Activated CD8-positive, alpha-beta memory T cell treated with anti-CD3 and anti-CD28 coated beads, Interleukin-2, amount 10 ng/mL, durations not matched to agents 7 days and 5 days (primary cell): ENCODE results near the gene LRP5. TPM values are rescaled to one million over a fixed set of nuclear protein-coding genes. Genes with fewer than 3 reads are reported as not detected.
"Not testable (repeated sequence)": the region's sequence is repeated elsewhere in the genome, so short reads cannot be mapped to it uniquely, and the experiment has no call there.

Experiments used
- ATAC-seq: fragments of 150-1000 bp; cut with Tn5 transposase; one replicate; pipeline ENCODE4 v1.10.0; 2021; ENCODE audit warnings: moderate library complexity
- CTCF ChIA-PET: fragments of 350-600 bp; sonication (Branson Sonifier 250); formaldehyde crosslinking; loops from one replicate; lab custom pipeline; 2021; ENCODE audit warnings: antibody characterized with exemption; lab: Charles Lee
- DNase-seq: peaks from one replicate; pipeline ENCODE4 v3.0.0-alpha.2; 2020
- H3K27ac Mint-ChIP-seq: one replicate; pipeline ENCODE4 v1.8.0; 2021; ENCODE audit warnings: mild to moderate bottlenecking, mixed read lengths
- H3K27me3 Mint-ChIP-seq: one replicate; pipeline ENCODE4 v1.8.0; 2021; ENCODE audit warnings: mixed read lengths
- H3K36me3 Mint-ChIP-seq: one replicate; pipeline ENCODE4 v1.8.0; 2021; ENCODE audit warnings: mild to moderate bottlenecking, mixed read lengths
- H3K4me1 Mint-ChIP-seq: one replicate; pipeline ENCODE4 v1.8.0; 2021; ENCODE audit warnings: mixed read lengths
- H3K4me3 Mint-ChIP-seq: one replicate; pipeline ENCODE4 v1.8.0; 2021; ENCODE audit warnings: mild to moderate bottlenecking, moderate library complexity, mixed read lengths
- H3K9me3 Mint-ChIP-seq: one replicate; pipeline ENCODE4 v1.8.0; 2022; ENCODE audit warnings: low read depth, mixed read lengths
- total RNA-seq, 2 experiments: library from RNA; stranded (reverse); gene quantifications; one replicate each; pipeline ENCODE4 v1.2.3, GENCODE V29; 2021

LRP5 gene
- total RNA-seq, 2 experiments from 2014 or later, result 15.6 to 16.2 TPM

DNA sequence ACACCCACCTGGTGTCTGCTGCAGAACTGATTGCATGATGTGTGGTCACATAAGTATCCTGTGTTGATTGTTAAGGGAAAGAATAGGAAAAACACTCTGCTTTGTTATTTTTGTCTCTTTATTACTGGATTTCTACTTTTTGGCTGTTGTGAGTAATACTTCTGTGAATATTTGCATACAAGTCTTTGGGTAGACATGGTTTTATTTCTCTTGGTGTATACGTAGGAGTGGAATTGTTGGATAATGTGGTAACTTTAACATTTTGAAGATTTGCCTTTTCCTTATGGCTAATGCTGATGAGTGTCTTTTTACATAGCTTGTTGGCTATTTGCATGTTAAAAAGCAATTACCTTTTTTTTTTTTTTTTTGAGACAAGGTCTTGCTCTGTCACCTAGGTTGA is 161.3 kb downstream of the LRP5 start:
- DNase-seq (no peak), ATAC-seq (no peak)
- Mint-ChIP-seq H3K4me3 (no peak overlapping the region), H3K27ac (no peak overlapping the region), H3K36me3 (peaks cover 56% of the 10 kb centered on the region), H3K9me3 (peaks cover 2% of the 10 kb centered on the region), H3K4me1 (peaks cover 57% of the 10 kb centered on the region), H3K27me3 (no peaks in the 10 kb centered on the region)
- CTCF ChIA-PET, result no interaction called here

DNA sequence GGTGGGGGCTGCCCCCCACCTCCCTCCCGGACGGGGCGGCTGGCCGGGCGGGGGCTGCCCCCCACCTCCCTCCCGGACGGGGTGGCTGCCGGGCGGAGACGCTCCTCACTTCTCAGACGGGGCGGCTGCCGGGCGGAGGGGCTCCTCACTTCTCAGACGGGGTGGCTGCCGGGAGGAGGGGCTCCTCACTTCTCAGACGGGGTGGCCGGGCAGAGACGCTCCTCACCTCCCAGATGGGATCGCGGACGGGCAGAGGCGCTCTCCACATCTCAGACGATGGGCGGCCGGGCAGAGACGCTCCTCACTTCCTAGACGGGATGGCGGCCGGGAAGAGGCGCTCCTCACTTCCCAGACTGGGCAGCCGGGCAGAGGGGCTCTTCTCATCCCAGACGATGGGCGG is 163.2 kb downstream of the LRP5 start:
- CTCF ChIA-PET, H3K27ac Mint-ChIP-seq, H3K9me3 Mint-ChIP-seq, DNase-seq, ATAC-seq, H3K27me3 Mint-ChIP-seq, H3K4me3 Mint-ChIP-seq: not testable (repeated sequence)
- Mint-ChIP-seq H3K4me1 (peaks cover 45% of the 10 kb centered on the region), H3K36me3 (peaks cover 65% of the 10 kb centered on the region)

DNA sequence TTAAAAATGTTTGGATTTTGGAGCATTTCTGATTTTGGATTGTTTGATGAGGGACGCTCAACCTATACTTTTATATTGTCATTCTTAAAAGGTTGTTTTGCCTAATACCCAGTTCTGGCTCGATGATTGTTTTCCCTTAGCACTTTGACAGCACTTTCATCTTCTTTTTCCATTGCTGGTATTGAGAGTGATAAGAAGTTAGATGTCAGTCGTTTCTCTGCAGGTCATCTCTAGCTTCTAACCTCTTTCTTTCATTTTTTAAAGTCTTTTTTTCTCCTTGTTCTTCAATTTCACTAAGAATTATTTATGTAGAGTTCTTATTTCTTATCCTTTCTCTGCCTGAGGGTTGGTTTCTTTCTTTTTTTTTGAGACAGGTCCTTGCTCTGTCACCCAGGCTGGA is 167.0 kb downstream of the LRP5 start:
- no peaks in the 10 kb centered on the region for H3K27me3 Mint-ChIP-seq
- no peak overlapping the region for H3K4me3 Mint-ChIP-seq
- DNase-seq, result no peak
- peaks cover 27% of the 10 kb centered on the region for H3K4me1 Mint-ChIP-seq
- CTCF ChIA-PET, result no interaction called here
- H3K27ac Mint-ChIP-seq, result no peak overlapping the region
- no peak for ATAC-seq
- H3K9me3 Mint-ChIP-seq, result peaks cover 6% of the 10 kb centered on the region
- H3K36me3 Mint-ChIP-seq, result peaks cover 52% of the 10 kb centered on the region

DNA sequence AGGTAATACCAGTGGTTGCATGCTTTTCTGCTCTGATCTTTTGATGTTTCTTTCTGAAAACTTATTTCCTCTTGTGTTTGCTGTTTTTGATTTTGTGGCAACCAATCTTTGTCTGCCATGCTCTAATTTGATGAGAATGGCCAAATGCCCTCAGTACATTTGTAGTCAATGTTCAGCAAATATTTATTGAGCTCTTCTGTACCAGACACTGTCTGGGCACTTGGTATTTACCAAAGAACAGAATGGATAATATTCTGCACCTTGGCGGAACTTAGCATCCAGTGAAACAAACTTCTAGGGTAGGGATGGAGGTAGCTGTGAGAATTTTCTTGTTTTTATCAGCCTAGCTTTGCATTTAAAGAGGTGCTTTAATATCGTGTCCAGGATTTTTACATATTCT is 167.8 kb downstream of the LRP5 start:
- H3K36me3 Mint-ChIP-seq, result peaks cover 52% of the 10 kb centered on the region
- H3K9me3 Mint-ChIP-seq, result peaks cover 5% of the 10 kb centered on the region
- no peak for ATAC-seq
- CTCF ChIA-PET, result interaction anchor here (1.2 kb wide), 1 partner anchor 13 kb away, joined by 3 read pairs; no protein-coding TSS in a partner anchor
- no peak for DNase-seq
- no peak overlapping the region for H3K4me3 Mint-ChIP-seq
- H3K4me1 Mint-ChIP-seq, result peaks cover 27% of the 10 kb centered on the region
- H3K27me3 Mint-ChIP-seq, result no peaks in the 10 kb centered on the region
- H3K27ac Mint-ChIP-seq, result no peak overlapping the region

DNA sequence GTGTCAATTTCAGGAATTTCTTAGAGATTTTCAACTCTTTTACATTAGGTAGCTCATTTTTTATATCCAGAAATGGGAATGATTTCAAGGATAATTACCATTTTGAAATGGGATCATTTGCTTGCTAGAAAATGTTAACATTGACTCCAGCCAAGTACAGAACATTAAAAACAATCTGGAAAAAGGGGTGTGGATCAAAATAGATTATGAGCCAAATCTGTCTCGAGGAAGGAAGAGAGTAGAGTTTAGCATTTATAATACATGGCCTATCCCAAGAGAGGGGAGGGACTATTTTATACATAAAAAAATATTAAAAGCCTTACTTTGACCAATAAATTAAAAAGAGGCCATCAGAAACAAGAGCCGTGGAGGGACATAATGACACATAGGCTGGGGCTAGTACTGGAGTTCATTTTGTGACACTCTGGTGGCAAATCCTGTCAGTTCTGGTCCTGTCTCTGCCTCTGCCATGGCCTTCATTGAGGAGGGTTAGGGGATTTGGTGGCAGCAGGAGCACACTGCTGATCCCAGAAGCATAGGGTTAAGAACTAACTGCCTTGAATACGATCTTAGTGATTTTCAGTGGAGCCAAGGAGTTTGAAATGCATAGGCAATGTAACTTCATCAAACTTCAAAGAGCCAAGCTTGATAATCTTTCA is 168.6 kb downstream of the LRP5 start:
- peaks cover 52% of the 10 kb centered on the region for H3K36me3 Mint-ChIP-seq
- no peaks in the 10 kb centered on the region for H3K27me3 Mint-ChIP-seq
- H3K4me1 Mint-ChIP-seq, result peaks cover 30% of the 10 kb centered on the region
- H3K27ac Mint-ChIP-seq, result no peak overlapping the region
- H3K4me3 Mint-ChIP-seq, result no peak overlapping the region
- H3K9me3 Mint-ChIP-seq, result peaks cover 5% of the 10 kb centered on the region
- ATAC-seq (no peak), DNase-seq (no peak)
- CTCF ChIA-PET, result interaction anchor here (1.2 kb wide), 1 partner anchor 14 kb away, joined by 3 read pairs; no protein-coding TSS in a partner anchor

DNA sequence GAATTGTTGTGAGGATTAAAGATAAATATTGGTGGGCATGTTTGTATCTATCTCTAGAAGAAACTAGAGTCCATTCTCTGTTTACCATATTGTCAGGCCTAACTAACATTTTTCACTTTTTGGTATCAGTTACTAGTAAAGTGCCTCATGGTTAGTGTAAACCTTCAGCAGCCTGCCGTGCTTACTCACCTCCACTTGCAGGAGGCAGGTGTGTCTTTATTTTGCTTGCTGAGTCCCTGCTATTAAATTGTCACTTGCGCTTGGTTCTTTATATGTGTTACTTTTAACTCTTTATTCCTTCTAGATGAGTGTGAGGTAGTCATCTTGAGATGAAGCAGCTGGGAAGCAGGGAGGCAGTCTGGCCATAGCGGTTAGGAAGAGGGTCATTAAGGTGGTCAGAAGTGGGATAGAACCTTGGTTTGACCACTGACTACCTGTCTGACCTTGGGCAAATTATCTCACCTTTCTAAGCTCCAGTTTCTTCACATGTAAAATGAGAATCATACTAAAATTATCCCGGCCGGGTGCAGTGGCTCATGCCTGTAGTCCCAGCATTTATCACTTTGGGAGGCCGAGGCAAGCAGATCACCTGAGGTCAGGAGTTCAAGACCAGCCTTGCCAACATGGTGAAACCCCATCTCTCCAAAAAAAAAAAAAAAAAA is 169.3 kb downstream of the LRP5 start:
- H3K27ac Mint-ChIP-seq, result no peak overlapping the region
- no peak overlapping the region for H3K4me3 Mint-ChIP-seq
- peaks cover 34% of the 10 kb centered on the region for H3K4me1 Mint-ChIP-seq

DNA sequence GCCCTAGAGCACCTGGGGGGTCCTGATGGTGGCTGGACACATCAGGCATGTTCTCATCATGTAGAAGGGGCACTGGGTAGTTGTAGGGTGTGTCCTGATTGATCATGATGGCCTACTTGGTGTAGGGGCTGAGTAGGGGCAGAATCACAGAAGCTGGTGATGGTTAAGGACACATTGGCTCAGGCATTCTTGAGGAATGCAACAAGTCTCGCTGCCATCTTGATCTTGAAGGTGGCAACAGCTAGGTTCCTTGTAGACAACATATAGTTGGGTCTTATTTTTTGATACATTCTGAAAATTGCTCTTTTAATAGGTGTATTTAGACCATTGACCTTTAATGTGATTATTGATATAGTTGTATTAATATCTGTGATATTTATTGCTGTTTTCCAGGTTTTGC is 176.2 kb downstream of the LRP5 start:
- peaks cover 5% of the 10 kb centered on the region for H3K9me3 Mint-ChIP-seq
- no peak for DNase-seq
- ATAC-seq, result no peak
- CTCF ChIA-PET, result interaction anchor here (1.2 kb wide), 1 partner anchor 25 kb away, joined by 3 read pairs; no protein-coding TSS in a partner anchor
- no peak overlapping the region for H3K27ac Mint-ChIP-seq
- H3K4me1 Mint-ChIP-seq, result peaks cover 40% of the 10 kb centered on the region
- H3K27me3 Mint-ChIP-seq, result no peaks in the 10 kb centered on the region
- no peak overlapping the region for H3K4me3 Mint-ChIP-seq
- peaks cover 38% of the 10 kb centered on the region for H3K36me3 Mint-ChIP-seq

More for the DNA sequence above, 169.3 kb downstream of the LRP5 start:
- ATAC-seq, result no peak
- CTCF ChIA-PET, result no interaction called here
- Mint-ChIP-seq H3K27me3 (no peaks in the 10 kb centered on the region), H3K36me3 (peaks cover 56% of the 10 kb centered on the region), H3K9me3 (peaks cover 5% of the 10 kb centered on the region)
- no peak for DNase-seq

DNA sequence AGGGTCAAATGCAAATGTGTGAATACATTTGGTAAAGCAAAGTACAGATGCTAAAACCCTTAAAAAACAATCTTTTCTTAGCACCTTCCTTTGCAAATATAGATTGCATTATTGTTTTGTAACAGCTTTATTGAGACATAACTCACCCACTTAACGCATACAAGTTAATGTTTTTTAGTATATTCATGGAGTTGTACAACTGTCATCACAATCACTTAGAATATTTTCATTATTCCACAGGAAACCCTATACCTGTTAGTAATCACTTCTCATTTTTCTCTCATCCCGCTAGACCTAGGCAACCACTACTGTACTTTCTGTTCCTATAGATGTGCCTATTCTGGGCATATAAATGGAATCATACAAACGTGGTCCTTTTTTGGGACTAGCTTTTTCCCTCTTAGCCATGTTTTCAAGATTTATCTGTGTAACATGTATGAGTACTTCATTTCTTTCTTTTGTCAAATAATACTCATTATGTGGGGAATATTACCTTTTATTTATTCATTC is 182.9 kb downstream of the LRP5 start:
- peaks cover 31% of the 10 kb centered on the region for H3K4me1 Mint-ChIP-seq
- H3K27ac Mint-ChIP-seq, result no peak overlapping the region
- no peaks in the 10 kb centered on the region for H3K27me3 Mint-ChIP-seq
- no peak overlapping the region for H3K4me3 Mint-ChIP-seq
- ATAC-seq, result no peak
- CTCF ChIA-PET, result interaction anchor here (0.9 kb wide), 1 partner anchor 199 kb away, joined by 3 read pairs; no protein-coding TSS in a partner anchor
- DNase-seq, result no peak
- H3K36me3 Mint-ChIP-seq, result peaks cover 8% of the 10 kb centered on the region
- H3K9me3 Mint-ChIP-seq, result no peaks in the 10 kb centered on the region

DNA sequence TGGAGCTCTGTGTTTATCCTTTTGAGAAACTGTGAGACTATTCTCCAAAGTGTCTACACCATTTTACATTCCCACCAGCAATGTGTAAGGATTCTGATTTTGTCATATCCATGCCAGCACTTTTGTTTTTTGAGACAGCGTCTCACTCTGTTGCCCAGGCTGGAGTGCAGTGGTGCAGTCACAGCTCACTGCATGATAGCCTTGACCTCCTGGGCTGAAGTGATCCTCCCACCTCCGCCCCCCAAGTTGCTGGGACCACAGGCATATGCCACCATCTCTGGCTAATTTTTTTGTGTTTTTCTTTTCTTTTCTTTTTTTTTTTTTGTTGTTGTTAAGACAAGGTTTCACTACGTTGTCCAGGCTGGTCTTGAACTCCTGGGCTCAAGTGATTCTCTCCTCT is 183.5 kb downstream of the LRP5 start:
- CTCF ChIA-PET, result no interaction called here
- ATAC-seq (no peak), DNase-seq (no peak)
- no peaks in the 10 kb centered on the region for H3K9me3 Mint-ChIP-seq
- H3K27me3 Mint-ChIP-seq, result no peaks in the 10 kb centered on the region
- H3K36me3 Mint-ChIP-seq, result peaks cover 8% of the 10 kb centered on the region
- H3K27ac Mint-ChIP-seq, result no peak overlapping the region
- no peak overlapping the region for H3K4me3 Mint-ChIP-seq
- H3K4me1 Mint-ChIP-seq, result peaks cover 29% of the 10 kb centered on the region

DNA sequence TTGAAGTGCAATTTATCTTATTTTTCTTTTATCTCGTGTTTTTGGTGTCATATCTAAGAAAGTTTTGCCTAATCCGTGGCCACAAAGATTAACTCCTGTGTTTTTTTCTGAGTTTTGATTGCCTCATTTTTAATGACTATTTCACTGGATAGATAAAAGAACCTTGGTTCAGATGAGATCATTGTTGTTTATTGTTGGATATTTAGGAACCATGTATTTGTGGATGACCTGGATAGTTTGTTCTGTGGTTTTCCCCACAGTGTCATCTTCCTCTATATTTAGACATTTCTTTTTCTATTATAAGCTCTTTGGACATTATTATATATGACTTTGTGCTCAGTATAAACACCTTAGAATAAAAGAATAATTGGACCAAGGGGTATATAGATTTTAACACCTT is 185.4 kb downstream of the LRP5 start:
- H3K27ac Mint-ChIP-seq, result no peak overlapping the region
- peaks cover 31% of the 10 kb centered on the region for H3K4me1 Mint-ChIP-seq
- CTCF ChIA-PET, result no interaction called here
- no peaks in the 10 kb centered on the region for H3K27me3 Mint-ChIP-seq
- ATAC-seq (no peak), DNase-seq (no peak)
- H3K9me3 Mint-ChIP-seq, result no peaks in the 10 kb centered on the region
- H3K36me3 Mint-ChIP-seq, result peaks cover 9% of the 10 kb centered on the region
- no peak overlapping the region for H3K4me3 Mint-ChIP-seq

DNA sequence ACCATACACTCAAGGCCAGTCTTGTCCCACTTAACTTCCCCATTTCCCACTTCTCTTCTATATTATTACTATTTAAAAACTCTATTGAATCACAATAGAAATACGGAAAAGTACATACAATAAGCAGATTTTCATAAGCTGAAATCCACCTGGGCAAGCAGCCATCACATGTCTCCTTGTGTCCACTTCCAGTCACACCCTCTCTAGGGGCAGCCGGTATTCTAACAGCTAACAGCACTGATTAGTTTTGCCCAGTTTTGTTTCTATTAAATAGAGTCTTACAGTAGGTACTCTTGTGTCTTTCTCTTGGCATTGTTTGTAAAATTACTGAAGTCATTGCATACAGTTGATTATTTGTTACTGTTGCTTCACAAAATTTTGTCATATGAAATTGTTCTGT is 185.9 kb downstream of the LRP5 start:
- no peak for ATAC-seq
- H3K4me3 Mint-ChIP-seq, result no peak overlapping the region
- peaks cover 33% of the 10 kb centered on the region for H3K4me1 Mint-ChIP-seq
- no peak overlapping the region for H3K27ac Mint-ChIP-seq
- CTCF ChIA-PET, result interaction anchor here (0.6 kb wide), 1 partner anchor 1102 kb away, joined by 3 read pairs; no protein-coding TSS in a partner anchor
- H3K9me3 Mint-ChIP-seq, result no peaks in the 10 kb centered on the region
- H3K36me3 Mint-ChIP-seq, result peaks cover 7% of the 10 kb centered on the region
- no peak for DNase-seq
- no peaks in the 10 kb centered on the region for H3K27me3 Mint-ChIP-seq
